Endothelial cell of hepatic sinusoid (primary cell): ENCODE measurements around the gene RBM12.
"Not testable (repeated sequence)": the region's sequence is repeated elsewhere in the genome, so short reads cannot be mapped to it uniquely, and the experiment has no call there.

ENCODE experiments used
- in situ Hi-C: cut with HindIII; loops from 2 replicates; pipeline ENCODE4 v1.10.0; 2017; ENCODE audit warnings: low sequenced_read_pairs

The RBM12 gene

GRCh38 chr20:35699127-35699956 lies 34.6 kb upstream of the RBM12 start, which contains the start of the genes NFS1 and ROMO1:
Gene NFS1, minus strand, starts transcription at chr20:35699352. Its CDS starts 64 bp downstream, at chr20:35699288.
Gene ROMO1, plus strand, starts transcription at chr20:35699405. Its CDS starts 228 bp downstream, at chr20:35699633.
- in situ Hi-C loops = no loop called here

- in situ Hi-C loops = no loop called here
Measured at GRCh38 chr20:35698298-35699126, 33.8 kb upstream of the RBM12 start.

GRCh38 chr20:35697696-35698297 lies 33.1 kb upstream of the RBM12 start:
- in situ Hi-C loops = no loop called here

GRCh38 chr20:35695978-35696377 lies 31.3 kb upstream of the RBM12 start:
- in situ Hi-C loops = no loop called here

GRCh38 chr20:35695245-35695749 lies 30.6 kb upstream of the RBM12 start:
- in situ Hi-C loops = no loop called here

GRCh38 chr20:35690265-35690664 lies 25.6 kb upstream of the RBM12 start:
- in situ Hi-C loops = no loop called here

- in situ Hi-C loops = not testable (repeated sequence)
Measured at GRCh38 chr20:35686872-35687271, 22.2 kb upstream of the RBM12 start.

- in situ Hi-C loops = not testable (repeated sequence)
Measured at GRCh38 chr20:35685368-35685767, 20.7 kb upstream of the RBM12 start.

GRCh38 chr20:35681960-35682359 lies 17.3 kb upstream of the RBM12 start:
- in situ Hi-C loops = no loop called here

- in situ Hi-C loops = no loop called here
Measured at GRCh38 chr20:35680452-35681183, 15.9 kb upstream of the RBM12 start.

GRCh38 chr20:35674921-35675320 lies 10.2 kb upstream of the RBM12 start:
- in situ Hi-C loops = no loop called here

- in situ Hi-C loops = no loop called here
Measured at GRCh38 chr20:35673884-35674283, 9.2 kb upstream of the RBM12 start.

- in situ Hi-C loops = no loop called here
Measured at GRCh38 chr20:35669681-35670080, 5.0 kb upstream of the RBM12 start.

GRCh38 chr20:35669221-35669620 lies 4.5 kb upstream of the RBM12 start:
- in situ Hi-C loops = no loop called here

GRCh38 chr20:35665949-35666288 lies 1.2 kb upstream of the RBM12 start:
- in situ Hi-C loops = no loop called here

GRCh38 chr20:35663516-35664465 lies 909 bp downstream of the RBM12 start:
- in situ Hi-C loops = no loop called here

GRCh38 chr20:35662551-35662950 lies 2.1 kb downstream of the RBM12 start:
- in situ Hi-C loops = no loop called here

- in situ Hi-C loops = no loop called here
Measured at GRCh38 chr20:35661908-35662307, 2.8 kb downstream of the RBM12 start.

- in situ Hi-C loops = no loop called here
Measured at GRCh38 chr20:35661053-35661452, 3.6 kb downstream of the RBM12 start.
